K562 (cell line): ENCODE results near the gene FPGS. TPM values are rescaled to one million over a fixed set of nuclear protein-coding genes. Genes with fewer than 3 reads are reported as not detected.

ENCODE experiments used
- BHLHE40 ChIP-seq: IDR thresholded peaks from 2 replicates; pipeline ENCODE4 v1.6.1; 2011; ENCODE audit warnings: low read length, improper control_type of control experiment
- BRD4 ChIP-seq: fragments of 200-600 bp; sonication (generic); IDR thresholded peaks from 2 replicates; pipeline ENCODE4 v1.6.1; 2017; ENCODE audit warnings: inconsistent platforms
- CBX1 ChIP-seq: sonication (generic); IDR thresholded peaks from 2 replicates; pipeline ENCODE4 v1.6.1; 2016; ENCODE audit warnings: antibody characterized with exemption, low read depth, mild to moderate bottlenecking
- FOXP1 ChIP-seq: sonication (generic); formaldehyde crosslinking; IDR thresholded peaks from 2 replicates; pipeline ENCODE4 v1.8.0; 2022; ENCODE audit warnings: mild to moderate bottlenecking, missing genetic modification reagents
- GTF2F1 ChIP-seq: IDR thresholded peaks from 2 replicates; pipeline ENCODE4 v1.6.1; 2011; ENCODE audit warnings: low read depth, low read length, improper control_type of control experiment
- HCFC1 ChIP-seq: IDR thresholded peaks from 2 replicates; pipeline ENCODE4 v1.6.1; 2012; ENCODE audit warnings: low read depth, low read length, improper control_type of control experiment
- HDAC6 ChIP-seq: IDR thresholded peaks from 2 replicates; pipeline ENCODE4 v1.6.1; 2012; ENCODE audit warnings: low read depth, mild to moderate bottlenecking, control low read depth, inconsistent platforms, low read length, moderate library complexity
- HEY1 ChIP-seq: fragments of 250-450 bp; sonication (Bioruptor Pico); IDR thresholded peaks from 2 replicates; pipeline ENCODE4 v1.5.0; 2020; ENCODE audit warnings: mild to moderate bottlenecking, moderate library complexity, borderline replicate concordance
- HMG20B ChIP-seq: fragments of 250-450 bp; sonication (Bioruptor Pico); IDR thresholded peaks from 2 replicates; pipeline ENCODE4 v1.5.0; 2021; ENCODE audit warnings: mild to moderate bottlenecking
- HNRNPLL ChIP-seq: fragments of 200-400 bp; formaldehyde crosslinking; IDR thresholded peaks from 2 replicates; pipeline ENCODE4 v1.6.1; 2017; ENCODE audit warnings: low read length, low read depth, mild to moderate bottlenecking; ENCODE audit not compliant: poor library complexity, severe bottlenecking
- MCM2 ChIP-seq: fragments of 450-650 bp; IDR thresholded peaks from 2 replicates; pipeline ENCODE4 v1.6.1; 2017; ENCODE audit warnings: low read depth, mild to moderate bottlenecking
- MECOM ChIP-seq: fragments of 250-450 bp; sonication (Bioruptor Pico); IDR thresholded peaks from 2 replicates; pipeline ENCODE4 v1.8.0; 2022; ENCODE audit warnings: inconsistent platforms
- MYNN ChIP-seq, 2 experiments: sonication (generic); formaldehyde crosslinking in 1 of 2; IDR thresholded peaks; 2 replicates each; pipeline versions ENCODE4 v1.5.0 to v1.6.1; 2016 to 2020; ENCODE audit warnings: antibody characterized with exemption in 1 of 2, missing genetic modification reagents in 1 of 2
- NBN ChIP-seq: fragments of 450-650 bp; IDR thresholded peaks from 2 replicates; pipeline ENCODE4 v1.6.1; 2016; ENCODE audit warnings: low read depth, mild to moderate bottlenecking
- NCOA2 ChIP-seq, 2 experiments: fragments of 450-650 bp; IDR thresholded peaks; 2 replicates each; pipeline ENCODE4 v1.6.1; 2018; ENCODE audit warnings: mild to moderate bottlenecking in 2 of 2, moderate library complexity in 1 of 2; ENCODE audit not compliant: partially characterized antibody in 2 of 2
- NFE2L1 ChIP-seq: fragments of 450-650 bp; IDR thresholded peaks from 2 replicates; pipeline ENCODE4 v1.6.1; 2016; ENCODE audit warnings: missing genetic modification characterization, low read depth, mild to moderate bottlenecking, missing compliant biosample characterization, moderate library complexity, borderline replicate concordance
- PHB ChIP-seq: fragments of 250-450 bp; sonication (Bioruptor Pico); IDR thresholded peaks from 2 replicates; pipeline ENCODE4 v1.5.0; 2021
- PRMT5 ChIP-seq: sonication (generic); formaldehyde crosslinking; IDR thresholded peaks from 2 replicates; pipeline ENCODE4 v1.5.0; 2020; ENCODE audit warnings: missing genetic modification reagents
- RFX1 ChIP-seq: fragments of 450-650 bp; IDR thresholded peaks from 2 replicates; pipeline ENCODE4 v1.6.1; 2016; ENCODE audit warnings: mild to moderate bottlenecking, moderate library complexity
- SP2 ChIP-seq: IDR thresholded peaks from 2 replicates; pipeline ENCODE4 v1.6.1; 2011; ENCODE audit warnings: mild to moderate bottlenecking, low read depth, low read length, moderate library complexity; ENCODE audit not compliant: poor library complexity, severe bottlenecking; ENCODE audit errors: extremely low read depth
- TARDBP ChIP-seq: fragments of 450-650 bp; IDR thresholded peaks from 2 replicates; pipeline ENCODE4 v1.6.1; 2016
- TEAD1 ChIP-seq, 2 experiments: fragments of 450-650 bp in 1 of 2; sonication (generic) in 1 of 2; formaldehyde crosslinking; IDR thresholded peaks; 2 replicates each; pipeline versions ENCODE4 v1.4.0 to v1.8.0; 2020 to 2022; ENCODE audit warnings: mild to moderate bottlenecking in 2 of 2, missing genetic modification reagents in 1 of 2
- TOE1 ChIP-seq, 2 experiments: fragments of 450-650 bp in 1 of 2; sonication (generic) in 1 of 2; formaldehyde crosslinking in 1 of 2; IDR thresholded peaks; 2 replicates each; pipeline versions ENCODE4 v1.7.1 to v1.8.0; 2016 to 2022; ENCODE audit warnings: borderline replicate concordance in 2 of 2, mild to moderate bottlenecking in 2 of 2, antibody characterized with exemption in 1 of 2, inconsistent platforms in 1 of 2, low read depth in 1 of 2, missing genetic modification reagents in 1 of 2, moderate library complexity in 1 of 2
- YY1 ChIP-seq, 3 experiments: IDR thresholded peaks; 2 replicates each; pipeline ENCODE4 v1.6.1; 2011; ENCODE audit warnings: low read length in 2 of 3, mild to moderate bottlenecking in 2 of 3, moderate library complexity in 2 of 3, borderline replicate concordance in 1 of 3, control low read depth in 1 of 3, low read depth in 1 of 3; ENCODE audit not compliant: insufficient read depth in 3 of 3, insufficient replicate concordance in 2 of 3, control insufficient read depth in 1 of 3, insufficient read length in 1 of 3; ENCODE audit errors: extremely low read depth in 1 of 3
- ZBTB26 ChIP-seq: fragments of 450-650 bp; formaldehyde crosslinking; IDR thresholded peaks from 2 replicates; pipeline ENCODE4 v1.4.0; 2022; ENCODE audit warnings: missing genetic modification characterization
- ZNF384 ChIP-seq: IDR thresholded peaks from 2 replicates; pipeline ENCODE4 v1.6.1; 2012; ENCODE audit warnings: low read depth, low read length, improper control_type of control experiment
- polyA plus RNA-seq, 8 experiments: library from polyadenylated mRNA; depleted of rRNA in 4 of 8; stranded (reverse) in 5 of 8; unstranded in 3 of 8; fragments of >200 nt; fragmentation: Nextera tagmentation in 2 of 8; fragmentation: Illumina TruSeq in 1 of 8; extraction: Ambion mirVana in 2 of 8; extraction: Trizol in 1 of 8; gene quantifications; 2 replicates each; pipeline versions ENCODE4 v1.2.1 to v1.2.3, GENCODE V29; 2011 to 2014; ENCODE audit warnings: inconsistent platforms in 1 of 8, missing spikeins in 1 of 8
- total RNA-seq, 7 experiments: library from RNA; depleted of rRNA in 6 of 7; stranded (reverse); fragments of >200 nt in 6 of 7; fragmentation: Illumina TruSeq in 2 of 7; extraction: Trizol in 2 of 7; gene quantifications; 2 replicates each; pipeline versions ENCODE4 v1.2.1 to v1.2.3, GENCODE V29; 2011 to 2021; ENCODE audit warnings: low replicate concordance in 1 of 7
- TF ChIP-seq, protein P1 (sequence below): fragments of 450-650 bp; formaldehyde crosslinking; IDR thresholded peaks from 2 replicates; pipeline ENCODE4 v1.4.0; 2020; ENCODE audit warnings: mild to moderate bottlenecking, moderate library complexity

The FPGS gene
- total and polyA plus RNA-seq, 9 of the 15 experiments (the other 6 are each of a cell fraction or from before 2014, with no cell fraction given), result 0.84 to 86.4 (median 59.2) TPM

DNA sequence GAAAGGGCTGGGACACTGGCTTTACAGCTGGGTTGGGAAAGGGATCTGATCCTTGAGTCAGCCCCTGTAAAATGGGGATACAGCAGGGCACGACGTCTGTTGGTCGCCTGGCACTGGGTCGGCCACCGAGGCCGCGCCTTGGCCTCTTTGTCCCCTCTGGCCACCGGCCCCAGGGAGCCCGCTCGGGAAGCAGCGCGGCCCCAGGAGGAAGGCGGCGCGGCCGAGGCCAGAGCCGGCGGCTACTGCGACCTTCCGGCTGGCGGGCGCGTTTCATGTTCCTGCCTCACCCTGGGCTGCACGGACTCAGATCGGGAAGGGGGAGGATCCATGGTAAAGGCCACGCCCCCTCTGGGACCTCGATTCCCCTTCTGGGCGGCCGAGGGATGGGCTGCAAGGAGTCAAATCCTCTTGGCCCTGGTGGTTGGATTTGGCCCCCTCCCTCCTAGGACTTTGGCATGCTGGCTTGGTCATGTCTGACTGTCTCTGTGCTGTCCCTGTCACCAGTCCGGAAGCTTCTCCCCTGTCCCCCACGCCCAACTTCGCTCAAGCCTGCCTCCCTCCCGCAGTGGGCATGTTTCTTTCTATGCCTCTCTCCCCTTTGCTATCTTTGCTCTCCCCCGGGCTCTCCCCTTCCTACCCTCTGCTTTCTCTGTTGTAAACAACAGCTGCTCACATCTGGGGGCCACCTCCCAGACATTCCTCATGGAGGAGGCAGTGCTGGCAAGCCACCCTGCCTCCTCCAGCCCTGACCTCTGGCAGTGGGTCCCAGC is 25.8 kb downstream of the FPGS start (continued):
- no peak for TF ChIP-seq NFE2L1 (tag)
- TF ChIP-seq GTF2F1, result 0 out of 2 replicates have a peak, but pooled peaks have one; percentile 67
- TF ChIP-seq TEAD1 (CRISPR knock-in tag; IDR thresholded peaks at IDR 0.05), result peak in 1 of 2 experiments; percentile 13; a peak in 1 of 4 replicates
- TF ChIP-seq MCM2, result no peak
- TF ChIP-seq RFX1, result no peak
- TF ChIP-seq, protein P1, sequence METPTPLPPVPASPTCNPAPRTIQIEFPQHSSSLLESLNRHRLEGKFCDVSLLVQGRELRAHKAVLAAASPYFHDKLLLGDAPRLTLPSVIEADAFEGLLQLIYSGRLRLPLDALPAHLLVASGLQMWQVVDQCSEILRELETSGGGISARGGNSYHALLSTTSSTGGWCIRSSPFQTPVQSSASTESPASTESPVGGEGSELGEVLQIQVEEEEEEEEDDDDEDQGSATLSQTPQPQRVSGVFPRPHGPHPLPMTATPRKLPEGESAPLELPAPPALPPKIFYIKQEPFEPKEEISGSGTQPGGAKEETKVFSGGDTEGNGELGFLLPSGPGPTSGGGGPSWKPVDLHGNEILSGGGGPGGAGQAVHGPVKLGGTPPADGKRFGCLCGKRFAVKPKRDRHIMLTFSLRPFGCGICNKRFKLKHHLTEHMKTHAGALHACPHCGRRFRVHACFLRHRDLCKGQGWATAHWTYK (CRISPR knock-in tag), result peak; percentile 75; the same call in 1 of the 2 replicates
- TF ChIP-seq FOXP1, result peak; percentile 80; the same call in 1 of the 2 replicates
- no peak for TF ChIP-seq CBX1
- TF ChIP-seq MYNN (IDR thresholded peaks at IDR 0.05), result peak; percentile 59; the same call in 1 of the 2 replicates
- no peak for TF ChIP-seq MYNN (CRISPR knock-in tag; IDR thresholded peaks at IDR 0.05)
- peak in 2 of 3 experiments; percentile 61 to 72 for TF ChIP-seq YY1 (IDR thresholded peaks at IDR 0.05; ENCODE audit: borderline replicate concordance in 1 of 3, control insufficient read depth in 1 of 3, extremely low read depth in 1 of 3, insufficient read depth in 3 of 3, insufficient read length in 1 of 3, insufficient replicate concordance in 2 of 3, low read depth in 1 of 3, low read length in 2 of 3)
- TF ChIP-seq ZBTB26 (CRISPR knock-in tag), result peak; percentile 86
- no peak for TF ChIP-seq TARDBP
- TF ChIP-seq BRD4, result no peak
- TF ChIP-seq HCFC1, result no peak
- TF ChIP-seq NBN, result no peak
- no peak for TF ChIP-seq HDAC6
- no peak for TF ChIP-seq ZNF384
- TF ChIP-seq TOE1 (IDR thresholded peaks at IDR 0.05; ENCODE audit: borderline replicate concordance), result peak; percentile 51; the same call in 1 of the 2 replicates
- no peak for TF ChIP-seq TOE1 (CRISPR knock-in tag; IDR thresholded peaks at IDR 0.05; ENCODE audit: borderline replicate concordance, low read depth)
- no peak for TF ChIP-seq MECOM
- no peak for TF ChIP-seq HMG20B (CRISPR knock-in tag)
- no peak for TF ChIP-seq PRMT5 (CRISPR knock-in tag)
- TF ChIP-seq HNRNPLL, result no peak
- TF ChIP-seq PHB (CRISPR knock-in tag), result no peak
- no peak; the same call in 1 of the 2 replicates for TF ChIP-seq BHLHE40
- TF ChIP-seq NCOA2 (IDR thresholded peaks at IDR 0.05; ENCODE audit: partially characterized antibody in 2 of 2), result no peak
- no peak for TF ChIP-seq HEY1 (CRISPR knock-in tag)
- TF ChIP-seq SP2, result no peak
